A673 (cell line): Measurements from ENCODE around the gene MC2R. TPM values are rescaled to one million over a fixed set of nuclear protein-coding genes. Genes with fewer than 3 reads are reported as not detected.

Experiments used
- Bru-seq: library from RNA; stranded (reverse); fragments of 400-500 nt; gene quantifications from one replicate; lab custom pipeline; 2021; lab: Mats Ljungman, UMichigan
- BruChase-seq, 2 experiments: library from RNA; stranded (reverse); fragments of 400-500 nt; gene quantifications; one replicate each; lab custom pipeline; 2021; lab: Mats Ljungman, UMichigan
- BruUV-seq: library from RNA; stranded (reverse); fragments of 400-500 nt; replicated peaks from 2 replicates; lab custom pipeline; 2021; lab: Mats Ljungman, UMichigan
- CTCF ChIA-PET: fragments of 300-600 bp; sonication (Branson Sonifier 250); formaldehyde crosslinking; loops from one replicate; lab custom pipeline; 2022; ENCODE audit warnings: antibody characterized with exemption; lab: Charles Lee
- POLR2A ChIA-PET: fragments of 300-600 bp; sonication (Branson Sonifier 250); formaldehyde crosslinking; loops from one replicate; lab custom pipeline; 2022; ENCODE audit warnings: antibody characterized with exemption; ENCODE audit not compliant: low non-redundant PET; lab: Charles Lee
- DNase-seq: peaks from one replicate; pipeline ENCODE4 v3.0.0-alpha.2; 2015; ENCODE audit warnings: low spot score
- H3K27ac ChIP-seq: fragments of 200-600 bp; sonication (generic); 2 replicates; pipeline ENCODE4 v1.5.1; 2016; ENCODE audit warnings: mixed run types, low read depth, mild to moderate bottlenecking, mixed read lengths, antibody characterized with exemption, low read length; ENCODE audit not compliant: poor library complexity, severe bottlenecking
- H3K27me3 ChIP-seq: fragments of 200-600 bp; sonication (generic); replicated peaks from 2 replicates; pipeline ENCODE4 v1.6.1; 2017; ENCODE audit warnings: mixed run types, low read depth, mild to moderate bottlenecking, mixed read lengths, antibody characterized with exemption, low read length; ENCODE audit not compliant: insufficient read depth, poor library complexity
- H3K36me3 ChIP-seq: fragments of 200-600 bp; sonication (generic); 2 replicates; pipeline ENCODE4 v1.6.1; 2016; ENCODE audit warnings: mixed run types, mild to moderate bottlenecking, mixed read lengths, antibody characterized with exemption, low read length; ENCODE audit not compliant: insufficient read depth, poor library complexity, severe bottlenecking
- H3K4me1 ChIP-seq: fragments of 200-600 bp; sonication (generic); 2 replicates; pipeline ENCODE4 v1.6.1; 2017; ENCODE audit warnings: mixed run types, mild to moderate bottlenecking, mixed read lengths, antibody characterized with exemption, low read length; ENCODE audit not compliant: insufficient read depth, poor library complexity, severe bottlenecking
- H3K4me3 ChIP-seq: fragments of 200-600 bp; sonication (generic); 2 replicates; pipeline ENCODE4 v1.5.1; 2016; ENCODE audit warnings: low read depth, mixed run types, mild to moderate bottlenecking, mixed read lengths, low read length; ENCODE audit not compliant: poor library complexity, severe bottlenecking
- H3K9me3 ChIP-seq: fragments of 200-600 bp; sonication (generic); 2 replicates; pipeline ENCODE4 v1.6.1; 2016; ENCODE audit warnings: mixed run types, low read depth, mild to moderate bottlenecking, mixed read lengths, antibody characterized with exemption, low read length; ENCODE audit not compliant: poor library complexity, severe bottlenecking
- CTCF ChIP-seq: fragments of 300-800, 200-600 bp; sonication (generic); conservative IDR thresholded peaks from 2 replicates; pipeline ENCODE4 v1.5.1; 2017; ENCODE audit warnings: low read depth, mild to moderate bottlenecking, antibody characterized with exemption, low read length, moderate library complexity, mixed read lengths
- EZH2 ChIP-seq: fragments of 200-600 bp; sonication (generic); IDR thresholded peaks from 2 replicates; pipeline ENCODE4 v1.6.1; 2017; ENCODE audit warnings: borderline replicate concordance, low read depth, mild to moderate bottlenecking, mixed read lengths, antibody characterized with exemption, low read length; ENCODE audit not compliant: poor library complexity, severe bottlenecking
- intact Hi-C: fragments of 100-400 bp; cut with micrococcal nuclease; formaldehyde crosslinking; loops from one replicate; pipeline ENCODE4 v1.10.0; 2022; ENCODE audit not compliant: unreplicated experiment
- long read RNA-seq: library from polyadenylated mRNA; stranded (forward); transcript quantifications from one replicate; pipeline ENCODE4 v2.0.0, GENCODE V29; 2022
- total RNA-seq: library from RNA; stranded (reverse); gene quantifications from 2 replicates; pipeline ENCODE4 v1.2.3, GENCODE V29; 2021

Gene MC2R
- not detected in 2 replicates for total RNA-seq
- Bru-seq, nascent RNA: percentile 3 among the genes with signal in this experiment
- not detected for BruChase-seq, experiment 1, labeled RNA remaining after a 2-hour chase
- not detected for BruChase-seq, experiment 2, labeled RNA remaining after a 6-hour chase
- long read RNA-seq: 0 reads

GRCh38 chr18:13915391-13915790, at the start of gene MC2R:
TSS of gene MC2R (minus strand) at chr18:13915536. CDS start at chr18:13885518, 30,018 bp downstream.
- H3K27me3 ChIP-seq: no peaks in the 10 kb centered on the region
- no peak within 1 kb of the TSS for H3K27ac ChIP-seq
- H3K9me3 ChIP-seq: no peaks in the 10 kb centered on the region
- DNase-seq: no peak
- no peak within 1 kb of the TSS for H3K4me3 ChIP-seq
- no peaks in the 10 kb centered on the region for H3K4me1 ChIP-seq
- POLR2A ChIA-PET: no interaction called here
- intact Hi-C loops: no loop called here
- BruUV-seq: no TSS peak
- CTCF ChIA-PET: no interaction called here
- no peaks in the 10 kb centered on the region for H3K36me3 ChIP-seq
- TF ChIP-seq EZH2: no peak

DNA sequence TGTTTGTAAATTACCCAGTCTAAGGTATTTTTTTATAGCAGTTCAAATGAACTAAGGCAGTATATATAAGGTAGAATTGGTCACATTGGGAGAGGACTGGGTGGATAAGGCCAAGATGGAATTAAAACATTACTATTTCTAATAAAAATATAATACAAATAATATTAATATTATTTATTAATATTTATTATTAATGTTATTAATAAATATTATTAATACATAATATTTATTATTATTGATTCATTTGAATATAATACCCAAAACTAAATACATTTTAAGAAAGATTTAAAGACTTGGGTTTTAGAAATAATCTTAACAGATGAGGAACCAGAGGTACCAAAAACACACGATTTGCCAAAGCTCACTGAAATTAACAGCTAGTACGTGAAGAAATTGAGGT, 30.5 kb upstream of the MC2R start:
- Histone ChIP-seq H3K36me3 (no peaks in the 10 kb centered on the region), H3K27ac (no peak overlapping the region), H3K4me3 (no peak overlapping the region), H3K9me3 (peaks cover 3% of the 10 kb centered on the region), H3K27me3 (no peaks in the 10 kb centered on the region), H3K4me1 (no peaks in the 10 kb centered on the region)
- DNase-seq: no peak
- intact Hi-C loops: loop anchor here (10.0 kb wide), 1 partner anchor 59 kb away; no protein-coding TSS in a partner anchor
- no TSS peak for BruUV-seq
- ChIA-PET CTCF (no interaction called here), POLR2A (no interaction called here)
- TF ChIP-seq CTCF (no peak), EZH2 (no peak)

GRCh38 chr18:13943338-13943737, 28.0 kb upstream of the MC2R start:
- Histone ChIP-seq H3K36me3 (no peaks in the 10 kb centered on the region), H3K27me3 (no peaks in the 10 kb centered on the region), H3K4me3 (no peak overlapping the region), H3K27ac (no peak overlapping the region), H3K4me1 (no peaks in the 10 kb centered on the region), H3K9me3 (no peaks in the 10 kb centered on the region)
- ChIA-PET CTCF (no interaction called here), POLR2A (no interaction called here)
- BruUV-seq: no TSS peak
- DNase-seq: no peak
- TF ChIP-seq EZH2: no peak
- no peak for TF ChIP-seq CTCF
- intact Hi-C loops: loop anchor here (10.0 kb wide), 1 partner anchor 61 kb away; no protein-coding TSS in a partner anchor

DNA sequence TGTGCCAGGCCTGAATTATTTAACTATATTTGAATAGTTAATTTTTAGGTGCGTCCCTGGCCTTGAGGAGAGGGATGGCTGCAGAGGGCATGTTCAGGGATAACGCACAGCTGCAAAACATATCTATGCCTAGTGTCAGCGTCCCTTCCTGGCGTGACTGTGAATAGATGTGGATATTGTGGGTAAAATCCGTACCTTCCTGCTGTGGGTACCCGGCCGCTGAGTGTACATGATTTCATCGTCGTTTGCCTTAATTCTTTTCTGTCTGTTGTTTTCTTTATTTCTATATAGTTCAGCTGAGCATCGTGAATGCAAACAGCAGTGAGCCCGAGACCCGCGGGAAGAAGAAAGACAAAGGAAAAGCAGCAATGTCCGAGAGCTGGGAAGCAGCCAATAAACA, 25.0 kb upstream of the MC2R start:
- H3K36me3 ChIP-seq: no peaks in the 10 kb centered on the region
- no TSS peak for BruUV-seq
- H3K4me3 ChIP-seq: no peak overlapping the region
- H3K4me1 ChIP-seq: no peaks in the 10 kb centered on the region
- ChIA-PET POLR2A (no interaction called here), CTCF (no interaction called here)
- no peaks in the 10 kb centered on the region for H3K27me3 ChIP-seq
- DNase-seq: no peak
- no peaks in the 10 kb centered on the region for H3K9me3 ChIP-seq
- intact Hi-C loops: loop anchor here (10.0 kb wide), 1 partner anchor 64 kb away; no protein-coding TSS in a partner anchor
- TF ChIP-seq EZH2 (no peak), CTCF (no peak)
- H3K27ac ChIP-seq: no peak overlapping the region
